Endometrial microvascular endothelial cells (primary cell): ENCODE results near the gene TGM2. TPM values are rescaled to one million over a fixed set of nuclear protein-coding genes. Genes with fewer than 3 reads are reported as not detected.

Experiments
- in situ Hi-C: cut with HindIII; loops from 2 replicates; pipeline ENCODE4 v1.10.0; 2017; ENCODE audit warnings: low sequenced_read_pairs, low pct_unique_long_range_greater_than_20kb; ENCODE audit errors: inconsistent ontology term
- total RNA-seq: library from RNA; depleted of rRNA; stranded (reverse); fragments of >200 nt; gene quantifications from one replicate; pipeline ENCODE4 v1.2.3, GENCODE V29; 2015; ENCODE audit errors: inconsistent ontology term

The TGM2 gene
- total RNA-seq, 1 donor from 2014 or later, result 741 TPM

DNA sequence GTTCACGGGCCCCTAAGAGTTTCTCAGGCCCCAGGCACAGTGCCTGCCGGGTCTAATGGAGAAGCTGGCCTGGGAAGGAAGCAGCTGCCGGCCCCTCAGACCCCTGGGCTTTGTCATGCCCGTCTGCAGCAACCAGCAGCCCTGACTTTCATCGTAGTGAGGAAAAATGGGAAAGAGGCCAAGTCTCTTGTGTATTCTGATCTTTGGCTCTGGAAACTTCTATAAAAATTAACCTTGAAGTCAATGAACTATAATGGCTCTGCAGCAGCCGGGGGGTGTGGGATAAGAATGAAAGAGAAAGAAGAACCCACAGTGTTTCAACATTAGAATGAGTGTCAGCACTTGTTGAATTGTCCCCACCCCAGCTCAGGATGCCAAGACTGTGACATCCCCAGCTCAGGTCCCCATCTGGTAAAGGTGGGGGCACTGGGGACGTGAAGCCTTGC lies 12.9 kb downstream of the TGM2 start:
- in situ Hi-C loops, result no loop called here

DNA sequence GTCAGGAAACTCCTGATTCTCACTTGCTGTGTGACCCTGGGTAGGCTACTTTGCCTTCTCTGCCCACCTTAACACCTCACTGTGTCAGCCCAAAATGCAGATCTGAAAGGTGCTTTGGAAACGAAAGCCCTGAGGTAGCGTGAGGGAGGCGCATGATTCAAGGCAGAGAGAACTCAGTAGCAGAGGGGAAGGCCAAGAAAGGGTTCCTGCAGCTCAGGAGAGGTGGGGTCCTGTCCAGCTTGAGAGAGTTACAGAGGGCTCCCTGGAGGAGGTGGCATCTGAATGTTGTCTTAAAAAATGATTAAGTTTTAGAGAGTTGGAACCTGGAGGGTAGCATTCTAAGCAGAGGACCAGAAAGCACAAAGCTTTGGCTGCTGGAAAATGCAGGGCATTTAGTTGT lies 13.6 kb downstream of the TGM2 start:
- in situ Hi-C loops, result no loop called here

- in situ Hi-C loops, result no loop called here
Measured at GRCh38 chr20:38150335-38151170, 14.5 kb downstream of the TGM2 start.

DNA sequence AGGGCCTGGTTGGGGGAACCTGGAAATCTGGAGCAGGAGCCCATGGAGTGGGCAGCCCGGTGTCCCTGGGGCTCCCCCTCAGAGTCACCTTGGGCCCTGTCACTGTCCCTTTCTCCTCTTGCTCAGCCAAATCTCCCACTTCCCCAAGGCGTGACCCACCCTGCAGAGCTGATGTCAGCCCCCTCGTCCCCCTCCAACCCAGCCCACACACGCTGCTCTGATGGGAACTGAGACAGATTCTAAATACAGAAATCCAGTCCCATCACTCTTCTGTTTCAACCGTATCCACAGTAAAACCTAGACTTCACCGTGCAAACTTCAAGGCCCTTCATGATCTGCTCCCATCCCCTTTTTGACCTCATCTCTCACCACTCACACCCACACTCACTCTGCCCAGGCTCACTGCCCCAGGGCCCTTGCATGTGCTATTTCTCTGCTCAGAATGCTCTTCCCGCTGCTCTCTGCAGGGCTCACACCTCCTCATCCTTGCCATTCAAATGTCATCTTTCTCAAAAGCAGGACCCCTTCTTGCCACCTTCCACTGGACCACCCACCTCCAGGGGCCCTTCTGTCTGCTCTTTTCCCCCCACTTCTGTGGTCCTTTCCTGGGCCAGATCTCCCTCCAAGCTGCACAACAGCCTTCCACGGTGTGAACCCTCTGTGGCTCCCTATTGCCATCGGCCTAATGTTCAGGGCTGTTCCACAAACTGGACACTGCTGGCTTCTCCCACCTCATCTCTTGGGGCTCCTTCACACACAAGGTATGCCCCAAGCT lies 16.6 kb downstream of the TGM2 start:
- in situ Hi-C loops, result no loop called here

- in situ Hi-C loops, result no loop called here
Measured at GRCh38 chr20:38147751-38148150, 17.3 kb downstream of the TGM2 start.

- in situ Hi-C loops, result no loop called here
Measured at GRCh38 chr20:38147163-38147562, 17.9 kb downstream of the TGM2 start.

DNA sequence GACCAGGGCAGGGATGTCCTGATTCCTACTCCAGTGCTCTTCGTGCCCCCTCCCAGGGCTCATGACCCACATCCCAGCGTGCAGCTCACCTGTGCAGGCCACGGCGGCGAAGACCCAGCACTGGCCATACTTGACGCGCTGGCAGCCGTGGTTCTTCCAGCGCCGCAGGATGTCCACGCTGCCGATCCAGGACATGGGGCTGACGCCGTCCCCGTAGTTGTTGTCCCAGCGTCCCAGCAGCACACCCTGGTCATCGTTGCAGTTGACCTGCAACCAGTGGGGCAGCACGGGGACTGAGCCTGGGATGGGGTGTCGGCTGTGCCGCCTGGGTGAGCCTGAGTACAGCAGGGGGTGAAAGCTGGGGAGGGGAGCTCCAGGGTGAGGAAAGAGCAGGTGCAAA lies 18.4 kb downstream of the TGM2 start:
- in situ Hi-C loops, result no loop called here

DNA sequence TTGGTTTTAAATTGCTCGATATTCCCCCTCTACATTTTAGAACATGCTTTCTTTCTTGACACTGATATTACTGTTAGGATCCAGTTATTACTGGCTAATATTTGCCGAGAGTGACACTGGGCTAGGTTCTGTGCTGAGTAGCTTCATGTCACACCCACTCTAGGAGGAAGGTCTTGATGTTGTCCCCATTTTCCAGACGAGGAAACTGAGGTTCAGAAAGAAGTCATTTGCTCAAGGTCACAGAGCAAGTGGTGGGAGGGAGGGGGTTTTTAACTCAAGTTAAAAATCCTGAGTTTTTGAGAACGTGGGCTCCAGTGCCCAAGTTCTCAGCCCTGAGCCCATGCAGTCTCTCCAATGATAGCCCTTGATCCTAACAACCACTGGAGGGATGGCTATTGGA lies 18.9 kb downstream of the TGM2 start:
- in situ Hi-C loops, result no loop called here

GRCh38 chr20:38145729-38146075 lies 19.4 kb downstream of the TGM2 start:
- in situ Hi-C loops, result no loop called here

GRCh38 chr20:38144974-38145728 lies 19.9 kb downstream of the TGM2 start:
- in situ Hi-C loops, result no loop called here

- in situ Hi-C loops, result no loop called here
Measured at GRCh38 chr20:38144598-38144973, 20.5 kb downstream of the TGM2 start.

DNA sequence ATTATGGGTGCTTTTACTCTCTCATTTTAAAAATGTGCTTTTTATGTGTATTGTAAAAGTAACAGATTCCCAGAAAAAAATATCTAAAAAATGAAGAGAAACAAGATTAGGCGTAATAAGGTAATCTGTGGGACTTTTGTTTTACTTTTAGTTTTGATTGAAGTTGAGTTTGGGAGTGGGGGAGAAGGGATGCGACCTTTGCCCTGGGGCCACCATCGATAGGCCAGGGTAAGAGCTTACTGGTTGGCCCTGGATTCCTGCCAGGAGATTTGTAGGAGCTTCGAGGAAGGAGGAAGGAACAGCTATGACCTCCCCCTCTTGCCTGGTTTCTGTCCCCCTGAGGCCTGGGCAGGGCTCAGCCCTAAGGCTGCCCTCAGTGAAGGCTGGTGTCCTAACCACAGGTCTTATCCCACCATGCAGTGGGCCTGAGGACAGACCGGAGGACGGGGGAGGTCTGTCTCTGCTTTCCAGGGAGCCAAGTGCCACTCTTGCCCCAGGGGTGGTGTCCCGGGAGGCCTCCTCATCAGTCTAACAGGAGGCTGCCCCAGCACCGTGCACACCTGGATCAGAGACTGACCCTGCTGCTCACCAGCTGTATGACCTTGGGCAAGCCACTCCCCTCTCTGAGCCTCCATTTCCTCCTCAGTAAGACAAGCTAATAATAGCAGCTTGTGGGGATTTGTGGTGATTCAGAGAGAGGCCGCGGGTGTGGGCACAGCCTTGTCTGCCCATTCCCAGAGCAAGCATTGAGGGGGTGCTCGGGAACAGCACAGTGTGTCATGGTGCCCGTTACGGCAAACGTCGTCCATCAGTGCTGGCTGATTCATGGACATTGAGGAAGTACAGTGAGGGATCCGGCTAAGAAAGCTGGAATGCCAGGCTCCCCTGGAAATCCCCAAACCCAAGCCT lies 21.2 kb downstream of the TGM2 start:
- in situ Hi-C loops, result no loop called here

DNA sequence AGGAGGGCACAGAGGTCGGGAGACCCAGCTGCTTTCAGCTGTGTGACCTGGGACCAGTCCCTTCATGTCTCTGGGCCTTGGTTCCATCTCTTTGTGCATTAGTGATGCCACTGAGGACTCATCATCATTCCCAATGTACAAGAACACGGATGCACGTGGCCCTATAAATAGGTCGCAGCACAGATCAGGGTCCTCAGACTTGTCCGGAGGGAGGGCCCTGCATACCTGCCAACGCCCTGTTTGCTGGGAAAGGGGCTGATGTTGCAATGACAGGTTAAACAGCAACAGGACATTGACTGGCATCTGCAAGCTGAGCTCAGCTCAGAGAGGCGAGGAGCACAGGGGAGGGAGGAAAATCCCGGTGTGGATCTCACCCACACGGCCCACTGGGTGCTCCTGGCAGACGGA lies 21.8 kb downstream of the TGM2 start:
- in situ Hi-C loops, result no loop called here

DNA sequence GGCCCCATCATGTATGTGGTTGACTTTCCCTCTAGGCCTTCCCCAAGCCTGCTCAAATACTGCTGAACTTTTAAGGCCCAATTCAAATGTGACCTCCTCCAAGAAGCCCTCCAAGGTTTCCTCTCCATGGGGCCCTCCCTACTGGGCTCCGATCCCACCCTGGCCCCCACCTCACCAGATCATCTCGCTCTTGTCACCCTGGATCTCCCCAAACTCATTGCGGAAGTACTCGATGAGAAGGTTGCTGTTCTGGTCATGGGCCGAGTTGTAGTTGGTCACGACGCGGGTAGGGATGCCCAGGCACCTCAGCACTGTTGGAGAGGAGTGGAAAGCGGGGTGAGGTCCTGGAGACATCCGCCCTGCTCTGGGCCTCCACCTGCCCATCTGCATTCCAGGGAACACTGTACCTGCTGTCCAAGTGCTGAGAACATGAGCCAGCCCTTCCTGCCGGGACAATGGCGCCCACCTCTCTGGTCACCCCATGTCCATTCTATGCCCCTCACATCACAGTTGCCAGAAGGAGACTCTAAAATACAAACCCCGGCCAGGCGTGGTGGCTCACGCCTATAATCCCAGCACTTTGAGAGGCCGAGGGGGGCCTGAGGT lies 23.1 kb downstream of the TGM2 start:
- in situ Hi-C loops, result no loop called here

GRCh38 chr20:38141204-38141888 lies 23.7 kb downstream of the TGM2 start:
- in situ Hi-C loops, result no loop called here

DNA sequence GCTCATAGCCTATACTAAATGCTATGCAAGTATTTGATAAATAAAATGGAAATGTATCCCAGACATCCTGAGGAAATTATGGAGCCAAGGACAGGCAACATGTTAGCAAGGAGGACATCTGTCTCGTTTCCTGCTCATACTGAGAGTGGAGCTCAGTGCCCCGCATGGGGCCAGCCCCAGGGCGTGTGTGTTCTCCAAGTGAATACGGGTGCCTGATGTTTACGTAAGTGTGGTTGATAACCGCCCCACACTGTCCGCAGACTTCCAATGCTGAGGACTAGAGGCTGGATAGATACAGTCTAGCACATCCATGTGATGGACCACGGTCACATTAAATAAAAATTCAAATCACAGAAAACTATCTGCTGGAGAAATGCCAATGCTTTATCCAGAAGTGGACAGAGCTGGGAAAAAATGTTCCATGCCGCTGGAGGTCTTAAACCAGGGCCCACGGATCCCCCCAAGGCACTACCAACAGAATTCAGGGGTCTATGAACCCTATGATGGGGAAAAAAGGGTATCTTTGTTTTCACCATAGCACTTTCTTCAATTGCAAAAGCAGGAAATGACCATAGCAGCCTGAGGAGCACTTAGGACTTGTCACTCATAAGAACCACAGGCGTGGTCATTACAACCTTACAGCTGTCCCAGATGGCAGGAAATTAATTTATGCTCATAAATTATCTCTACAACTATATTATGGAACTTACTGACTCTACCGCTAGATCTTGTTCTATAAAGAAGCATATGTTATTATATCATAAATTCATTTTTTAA lies 24.9 kb downstream of the TGM2 start:
- in situ Hi-C loops, result no loop called here
